Loucy (cell line): Measurements from ENCODE around the gene PCDHB5.
"Not testable (repeated sequence)": the region's sequence is repeated elsewhere in the genome, so short reads cannot be mapped to it uniquely, and the experiment has no call there.

Experiments used
- H2AFZ ChIP-seq: fragments of 200-600 bp; sonication (generic); 2 replicates; pipeline ENCODE4 v1.6.0; 2016; ENCODE audit warnings: antibody characterized with exemption, mild to moderate bottlenecking, low read length, moderate library complexity
- H3F3A ChIP-seq: fragments of 200-600 bp; 2 replicates; pipeline ENCODE4 v1.6.0; 2016; ENCODE audit warnings: antibody characterized with exemption, low read depth, mild to moderate bottlenecking
- H3K27me3 ChIP-seq: fragments of 200-600 bp; sonication (generic); 2 replicates; pipeline ENCODE4 v1.6.1; 2014; ENCODE audit warnings: low read length, mild to moderate bottlenecking; ENCODE audit not compliant: insufficient read depth, poor library complexity, severe bottlenecking
- H3K36me3 ChIP-seq: fragments of 200-600 bp; sonication (generic); 2 replicates; pipeline ENCODE4 v1.6.1; 2016; ENCODE audit warnings: low read length; ENCODE audit not compliant: insufficient read depth
- H3K4me1 ChIP-seq: fragments of 200-600 bp; sonication (generic); 2 replicates; pipeline ENCODE4 v1.5.1; 2014; ENCODE audit warnings: low read length, mild to moderate bottlenecking; ENCODE audit not compliant: insufficient read depth, poor library complexity, severe bottlenecking
- H3K4me2 ChIP-seq: fragments of 200-600 bp; sonication (generic); 2 replicates; pipeline ENCODE4 v1.6.0; 2014; ENCODE audit warnings: antibody characterized with exemption, low read length, low read depth, mild to moderate bottlenecking; ENCODE audit not compliant: poor library complexity, severe bottlenecking
- H3K4me3 ChIP-seq: fragments of 200-600 bp; sonication (generic); 2 replicates; pipeline ENCODE4 v1.5.1; 2014; ENCODE audit warnings: low read length, mild to moderate bottlenecking, mixed read lengths; ENCODE audit not compliant: poor library complexity, severe bottlenecking
- H3K79me2 ChIP-seq: fragments of 200-600 bp; sonication (generic); 2 replicates; pipeline ENCODE4 v1.6.1; 2014; ENCODE audit warnings: low read length; ENCODE audit not compliant: insufficient read depth
- H3K9ac ChIP-seq: fragments of 200-600 bp; sonication (generic); 2 replicates; pipeline ENCODE4 v1.6.0; 2014; ENCODE audit warnings: mild to moderate bottlenecking, low read depth, low read length, moderate library complexity; ENCODE audit not compliant: poor library complexity, severe bottlenecking
- H3K9me2 ChIP-seq: fragments of 200-600 bp; sonication (generic); replicated peaks from 2 replicates; pipeline ENCODE4 v1.6.1; 2016; ENCODE audit warnings: low read depth, low read length, mixed read lengths
- H3K9me3 ChIP-seq: fragments of 200-600 bp; sonication (generic); 2 replicates; pipeline ENCODE4 v1.6.1; 2014; ENCODE audit warnings: mild to moderate bottlenecking, antibody characterized with exemption, low read length, low read depth; ENCODE audit not compliant: insufficient read depth
- H4K20me1 ChIP-seq: fragments of 200-600 bp; sonication (generic); 2 replicates; pipeline ENCODE4 v1.6.0; 2014; ENCODE audit warnings: antibody characterized with exemption, low read length, mild to moderate bottlenecking; ENCODE audit not compliant: insufficient read depth, poor library complexity, severe bottlenecking
- CTCF ChIP-seq: fragments of 200-600 bp; sonication (generic); conservative IDR thresholded peaks from 2 replicates; pipeline ENCODE4 v1.5.1; 2014; ENCODE audit warnings: mild to moderate bottlenecking, antibody characterized with exemption, low read length
- EZH2phosphoT487 ChIP-seq: fragments of 200-600 bp; IDR thresholded peaks from 2 replicates; pipeline ENCODE4 v1.6.1; 2018; ENCODE audit warnings: antibody characterized with exemption, mild to moderate bottlenecking, moderate library complexity, borderline replicate concordance

Gene PCDHB5

GRCh38 chr5:141175933-141176332 lies 40.9 kb downstream of the PCDHB5 start:
- no peak overlapping the region for H3K4me3 ChIP-seq

GRCh38 chr5:141177577-141178191 lies 42.7 kb downstream of the PCDHB5 start, which contains the start of gene PCDHB8:
TSS of gene PCDHB8 (plus strand) at chr5:141177790. CDS start at chr5:141178035, 245 bp downstream.
- not testable (repeated sequence) for H3K9me3 ChIP-seq, H3K4me3 ChIP-seq, H3K79me2 ChIP-seq, H3K9me2 ChIP-seq, H3K9ac ChIP-seq, H4K20me1 ChIP-seq, H3K4me2 ChIP-seq, H3K4me1 ChIP-seq, H3F3A ChIP-seq, H2AFZ ChIP-seq, H3K27me3 ChIP-seq, H3K36me3 ChIP-seq

More at GRCh38 chr5:141175933-141176332, 40.9 kb downstream of the PCDHB5 start:
- Histone ChIP-seq H3K27me3 (no peaks in the 10 kb centered on the region), H4K20me1 (no peaks in the 10 kb centered on the region), H3K79me2 (no peaks in the 10 kb centered on the region), H2AFZ (no peak overlapping the region), H3K9ac (no peak overlapping the region), H3K9me3 (no peaks in the 10 kb centered on the region), H3K4me1 (no peaks in the 10 kb centered on the region), H3F3A (no peaks in the 10 kb centered on the region), H3K9me2 (no peaks in the 10 kb centered on the region), H3K4me2 (no peak overlapping the region), H3K36me3 (no peaks in the 10 kb centered on the region)
- TF ChIP-seq CTCF: no peak
- no peak for TF ChIP-seq EZH2phosphoT487

GRCh38 chr5:141179371-141179770 lies 44.4 kb downstream of the PCDHB5 start:
- not testable (repeated sequence) for H3K9ac ChIP-seq, H3K9me2 ChIP-seq, H3K36me3 ChIP-seq, H3F3A ChIP-seq, H3K4me3 ChIP-seq, H2AFZ ChIP-seq, H3K9me3 ChIP-seq, H3K27me3 ChIP-seq, H3K4me1 ChIP-seq, H4K20me1 ChIP-seq, H3K79me2 ChIP-seq, H3K4me2 ChIP-seq

GRCh38 chr5:141179876-141180275 lies 44.9 kb downstream of the PCDHB5 start:
- not testable (repeated sequence) for H3K4me1 ChIP-seq, H3F3A ChIP-seq, H3K9ac ChIP-seq, H3K9me3 ChIP-seq, H3K4me3 ChIP-seq, H3K27me3 ChIP-seq, H3K79me2 ChIP-seq, H3K36me3 ChIP-seq, H4K20me1 ChIP-seq, H3K9me2 ChIP-seq, H3K4me2 ChIP-seq, H2AFZ ChIP-seq
